GM11168 (cell line): ENCODE results near the gene TTLL7.
"Not testable (repeated sequence)": the region's sequence is repeated elsewhere in the genome, so short reads cannot be mapped to it uniquely, and the experiment has no call there.

Experiments
- in situ Hi-C: fragments of 300-500 bp; cut with MboI; formaldehyde crosslinking; loops from one replicate; pipeline ENCODE4 v1.12.0; 2022; ENCODE audit warnings: low sequenced_read_pairs; ENCODE audit not compliant: unreplicated experiment

TTLL7 gene

DNA sequence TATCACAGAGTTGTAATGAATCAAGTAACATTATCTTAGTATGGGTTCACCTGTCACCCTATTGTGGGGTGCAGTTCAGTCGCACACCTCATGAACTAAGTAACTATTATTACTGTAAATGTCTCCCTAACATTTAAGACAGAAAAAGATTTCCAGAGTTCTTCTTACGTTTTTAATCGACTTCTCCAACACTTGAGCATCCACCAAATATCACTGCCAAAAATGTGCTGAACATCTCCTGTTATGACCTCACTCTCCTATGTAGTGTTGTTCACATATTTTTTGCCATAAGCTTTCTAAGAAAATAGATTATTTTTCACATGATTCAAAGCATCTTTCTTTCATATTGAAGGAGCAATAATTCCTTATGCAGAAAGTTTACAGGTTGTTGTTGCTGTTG, 1.3 kb downstream of the TTLL7 start:
- in situ Hi-C loops = no loop called here

DNA sequence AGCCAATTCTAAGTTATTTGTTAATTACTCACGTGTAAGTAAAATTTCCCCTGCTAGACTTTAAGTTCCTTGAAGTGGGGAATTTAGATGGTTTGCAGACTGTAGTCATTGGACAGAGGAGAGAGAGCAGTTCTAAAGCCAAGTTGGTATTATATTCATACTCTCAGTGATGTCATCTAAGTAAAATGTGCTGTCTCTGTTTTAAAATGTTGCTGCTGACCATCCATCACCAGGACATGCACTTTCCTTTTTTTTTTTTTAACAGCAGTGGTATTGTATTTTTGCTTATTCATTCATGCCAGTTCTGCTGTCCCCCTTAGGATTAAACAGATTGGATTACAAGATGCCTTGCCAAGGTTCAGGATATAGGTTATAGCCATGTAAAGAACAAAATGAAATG, 2.3 kb downstream of the TTLL7 start:
- in situ Hi-C loops = no loop called here

GRCh38 chr1:83996191-83996590, 2.7 kb downstream of the TTLL7 start:
- in situ Hi-C loops = no loop called here

GRCh38 chr1:83995649-83996048, 3.3 kb downstream of the TTLL7 start:
- in situ Hi-C loops = no loop called here

GRCh38 chr1:83994111-83994510, 4.8 kb downstream of the TTLL7 start:
- in situ Hi-C loops = no loop called here

DNA sequence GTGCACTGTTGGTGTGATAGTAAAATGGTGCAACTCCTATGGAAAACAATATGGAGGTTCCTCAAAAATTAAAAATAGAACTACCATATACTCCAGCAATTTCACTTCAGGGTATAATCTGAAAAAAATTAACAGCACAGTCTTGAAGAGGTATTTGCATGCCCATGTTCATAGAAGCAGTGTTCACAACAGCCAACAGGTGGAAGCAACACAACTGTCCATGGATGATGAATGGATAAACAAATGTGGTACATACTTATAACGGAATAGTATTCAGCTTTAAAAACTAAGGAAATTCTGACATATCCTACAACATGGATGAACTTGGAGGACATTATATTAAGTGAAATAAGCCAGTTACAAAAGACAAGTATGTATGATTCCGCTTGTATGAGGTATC, 8.2 kb downstream of the TTLL7 start:
- in situ Hi-C loops = no loop called here

GRCh38 chr1:83985048-83985447, 13.9 kb downstream of the TTLL7 start:
- in situ Hi-C loops = no loop called here

- in situ Hi-C loops = not testable (repeated sequence)
These were observed 15.0 kb downstream of the TTLL7 start for GRCh38 chr1:83983918-83984317.

- in situ Hi-C loops = no loop called here
These were observed 20.9 kb downstream of the TTLL7 start for GRCh38 chr1:83978056-83978455.

DNA sequence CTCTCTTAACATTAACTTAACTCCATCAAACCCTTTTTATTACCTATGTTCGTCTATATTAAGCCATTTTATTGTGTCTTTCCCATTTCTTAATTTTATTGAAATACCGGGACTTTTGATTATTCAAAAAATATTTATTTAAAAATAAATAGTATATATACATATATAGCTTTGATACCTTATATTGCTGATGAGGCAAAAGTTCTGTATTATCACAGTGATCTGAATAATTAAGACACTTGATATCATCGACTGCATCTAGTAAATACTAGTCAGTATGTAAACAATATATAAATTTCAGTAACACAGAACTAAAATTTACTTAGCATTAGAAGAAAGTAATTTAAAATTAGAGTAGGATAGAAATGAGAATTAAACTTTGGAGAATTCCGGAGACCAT, 22.0 kb downstream of the TTLL7 start:
- in situ Hi-C loops = no loop called here

DNA sequence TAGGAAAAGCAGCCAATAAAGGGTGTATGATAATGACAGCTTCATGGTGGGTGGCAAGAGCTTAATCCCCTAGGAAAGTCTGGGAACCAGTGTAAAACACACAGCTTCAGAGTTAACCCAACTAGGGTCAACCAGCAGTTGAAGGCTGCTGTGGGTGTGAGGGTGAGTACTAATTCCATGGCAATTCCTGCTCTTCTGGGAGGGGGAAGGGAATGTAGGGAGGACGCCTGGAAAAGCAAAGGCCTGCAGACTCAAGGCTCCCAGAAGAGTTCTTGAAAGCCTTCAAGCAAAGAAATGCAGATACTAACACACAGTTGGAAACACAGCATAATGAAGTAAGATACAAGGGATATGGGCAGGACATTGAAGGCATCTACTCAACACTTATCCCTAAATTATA, 28.1 kb downstream of the TTLL7 start:
- in situ Hi-C loops = no loop called here

- in situ Hi-C loops = no loop called here
These were observed 28.8 kb downstream of the TTLL7 start for GRCh38 chr1:83970114-83970513.

DNA sequence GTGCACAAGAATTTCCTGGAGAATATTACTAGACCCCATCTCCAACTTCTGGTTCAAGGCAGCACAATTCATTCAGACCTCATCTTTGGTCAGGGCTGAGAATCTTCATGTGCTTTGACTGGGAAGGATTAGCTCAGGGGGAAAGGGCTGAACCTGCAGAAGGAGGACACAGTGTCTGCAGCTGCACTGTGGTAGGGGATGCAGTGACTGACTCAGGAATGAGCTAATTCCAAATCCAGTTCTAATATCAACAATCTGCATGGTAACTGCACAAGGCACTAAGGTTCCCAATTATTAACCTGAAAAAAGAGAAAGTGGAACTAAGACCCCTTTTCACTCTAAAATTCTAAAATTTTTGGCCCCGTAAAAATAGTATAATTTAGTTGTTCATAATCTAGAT, 31.6 kb downstream of the TTLL7 start:
- in situ Hi-C loops = no loop called here

DNA sequence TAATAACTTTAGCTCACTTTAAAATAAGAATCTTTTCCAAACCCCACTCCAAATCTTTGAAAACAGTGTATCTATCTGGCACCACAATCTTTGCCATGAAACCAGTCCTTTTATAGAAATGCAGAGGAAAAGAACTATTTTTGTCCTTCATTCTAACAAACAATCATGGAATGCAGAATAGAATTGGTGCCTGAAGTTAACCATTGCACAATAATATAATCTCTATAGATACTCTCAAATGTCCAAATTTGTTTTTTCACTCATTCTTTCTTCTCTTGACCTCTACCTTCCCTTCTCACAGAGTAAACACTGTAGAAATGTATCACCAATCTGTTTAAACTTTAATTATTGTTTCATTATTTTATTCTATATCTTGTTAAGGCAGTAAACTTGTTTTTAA, 34.8 kb downstream of the TTLL7 start:
- in situ Hi-C loops = no loop called here

DNA sequence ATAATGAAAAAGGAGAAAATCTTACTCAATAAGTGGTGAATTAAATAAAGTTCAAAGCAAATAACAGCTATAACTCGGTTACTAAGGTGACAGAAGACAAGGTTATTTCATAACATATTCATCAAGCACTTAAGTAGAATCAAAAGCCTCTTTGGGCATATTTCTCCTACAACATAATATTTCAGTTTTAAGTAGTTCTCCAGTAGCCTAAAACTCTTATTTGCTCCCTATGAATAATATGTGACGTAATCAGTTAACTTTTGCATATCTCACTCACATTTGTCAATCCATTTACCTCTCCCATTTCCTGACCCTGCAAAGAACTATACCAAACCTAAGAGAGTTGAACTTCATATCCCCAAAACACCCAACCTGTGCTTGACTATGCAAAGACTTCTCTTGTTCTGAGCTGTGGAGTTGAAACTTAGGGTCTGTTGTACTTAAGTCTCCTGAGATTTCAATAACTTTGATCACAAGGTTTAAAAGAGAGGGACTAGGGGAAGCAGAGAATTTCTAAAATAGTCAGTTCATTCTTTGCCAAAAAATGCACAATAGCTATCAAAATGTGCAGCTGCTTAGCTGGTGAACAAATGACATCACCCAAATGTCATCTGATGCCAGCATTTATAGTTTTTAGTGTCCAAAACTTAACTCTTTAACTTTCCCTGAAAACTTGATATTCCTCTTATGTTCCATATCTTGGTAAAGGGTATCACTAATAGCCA, 37.2 kb downstream of the TTLL7 start:
- in situ Hi-C loops = no loop called here

GRCh38 chr1:83960669-83961277, 38.2 kb downstream of the TTLL7 start:
- in situ Hi-C loops = no loop called here

DNA sequence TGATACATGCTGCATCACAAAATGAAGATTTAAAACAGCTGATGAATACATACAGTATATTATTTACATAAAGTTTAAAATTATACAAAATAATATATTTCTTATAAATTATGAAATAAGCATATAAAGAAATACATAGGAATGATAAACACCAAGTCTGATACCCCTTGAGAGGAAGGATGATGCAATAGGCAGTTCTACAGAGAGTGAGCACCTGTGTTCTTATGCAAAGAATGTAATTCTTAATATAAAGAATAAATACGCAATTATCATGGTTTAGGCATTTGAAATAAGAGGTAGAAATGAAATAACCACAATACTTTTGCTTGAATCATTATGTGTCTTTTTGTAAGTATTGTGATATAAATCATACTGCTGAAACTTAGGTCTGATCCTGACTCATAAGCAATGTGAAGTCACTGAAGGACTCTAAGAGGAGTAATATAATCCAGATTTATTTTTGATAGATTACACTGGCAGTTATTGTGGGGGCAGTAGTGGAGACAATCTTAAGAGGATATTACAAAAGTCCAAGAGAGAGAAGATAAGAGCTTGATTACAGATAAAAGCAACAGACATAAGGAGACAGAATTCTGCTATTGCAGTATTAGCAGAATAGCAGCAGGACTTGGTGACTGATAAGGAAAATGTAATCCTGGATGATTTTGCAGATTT, 39.0 kb downstream of the TTLL7 start:
- in situ Hi-C loops = no loop called here

DNA sequence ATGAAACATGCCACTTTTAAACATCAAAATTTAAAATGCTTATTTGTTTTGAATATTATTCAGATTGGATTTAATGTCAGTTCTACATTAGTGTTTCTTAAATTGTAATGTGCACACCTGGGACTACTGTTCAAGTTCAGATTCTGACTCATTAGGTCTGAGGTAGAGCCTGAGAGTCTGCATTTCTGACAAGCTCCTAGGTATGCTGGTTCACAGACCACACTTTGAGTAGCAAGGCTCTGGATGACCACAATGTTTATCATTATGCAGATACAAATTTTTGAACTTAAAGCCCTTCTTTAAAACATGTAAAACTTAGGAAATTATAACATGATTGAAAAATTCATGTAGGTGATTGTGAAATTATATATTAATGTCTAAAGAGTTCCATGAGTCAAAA, 40.2 kb downstream of the TTLL7 start:
- in situ Hi-C loops = no loop called here

DNA sequence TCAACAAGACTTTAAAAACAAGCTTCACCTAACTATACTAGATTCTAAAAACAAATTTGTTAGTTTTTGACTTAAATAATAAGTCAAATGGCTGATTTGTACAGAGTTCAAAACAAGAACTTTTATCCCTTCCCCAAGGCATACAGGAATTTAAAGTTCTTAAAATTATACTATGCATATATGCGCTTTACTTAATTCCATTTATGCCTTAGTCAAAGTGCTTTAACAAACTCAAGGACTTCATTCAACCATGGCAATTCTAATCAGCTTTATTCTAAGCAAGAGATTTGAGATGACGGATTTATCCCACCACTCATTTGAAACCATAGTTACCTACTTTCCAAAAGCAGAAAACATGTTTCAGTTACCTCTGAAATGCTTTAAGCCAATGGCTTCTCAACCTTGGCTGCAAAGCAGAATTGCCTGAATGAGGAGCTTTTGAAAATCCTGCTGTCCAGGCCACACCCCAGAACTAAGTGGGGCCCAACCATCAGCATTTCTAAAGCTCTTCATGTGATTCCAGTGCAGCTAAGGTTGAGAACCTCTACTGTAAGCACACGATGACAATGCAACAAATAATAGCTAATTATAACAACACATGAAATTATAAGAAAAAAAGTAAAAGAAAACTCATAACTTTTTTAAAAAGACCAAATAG, 44.6 kb downstream of the TTLL7 start:
- in situ Hi-C loops = no loop called here

GRCh38 chr1:83950106-83950661, 48.7 kb downstream of the TTLL7 start:
- in situ Hi-C loops = no loop called here

DNA sequence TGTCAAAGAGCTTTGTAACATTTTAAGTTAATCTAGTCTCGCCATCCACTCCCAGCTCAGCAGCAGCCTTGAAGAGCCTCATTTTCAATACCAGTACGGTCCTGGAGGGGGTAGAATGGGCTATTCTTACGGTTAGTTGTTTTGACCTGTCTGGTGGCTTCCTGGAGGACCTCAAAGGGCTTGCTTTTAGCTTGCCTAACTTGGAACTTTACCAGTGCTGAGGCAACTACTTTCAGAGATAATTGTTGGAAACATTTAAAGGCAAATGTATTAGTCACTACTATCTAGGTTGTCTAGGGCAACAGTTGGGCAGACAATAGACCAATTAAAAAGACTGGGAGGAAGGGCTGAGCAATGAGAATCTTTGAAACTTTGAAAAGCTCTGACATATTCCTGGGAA, 56.0 kb downstream of the TTLL7 start:
- in situ Hi-C loops = no loop called here
